Mucosa of rectum (tissue), 2 donors: ENCODE measurements around the gene PLCB2.
A peak's percentile ranks its signal among the peaks of the same experiment; 100 is the strongest.

Source experiments
- H3K27ac ChIP-seq, 2 donors: one replicate each; pipeline ENCODE4 v1.7.0; 2013; ENCODE audit warnings: inconsistent platforms in 2 of 2, low read depth in 2 of 2, low read length in 2 of 2
- H3K27me3 ChIP-seq, 2 donors: one replicate each; pipeline ENCODE4 v1.7.0; 2013; ENCODE audit warnings: low read length in 2 of 2; ENCODE audit not compliant: control insufficient read depth in 2 of 2, insufficient read depth in 2 of 2
- H3K36me3 ChIP-seq, 2 donors: one replicate each; pipeline ENCODE4 v1.7.0; 2013; ENCODE audit warnings: low read length in 2 of 2; ENCODE audit not compliant: control insufficient read depth in 2 of 2, insufficient read depth in 2 of 2
- H3K4me1 ChIP-seq, 2 donors: one replicate each; pipeline ENCODE4 v1.7.0; 2013; ENCODE audit warnings: low read length in 2 of 2, mild to moderate bottlenecking in 1 of 2; ENCODE audit not compliant: control insufficient read depth in 2 of 2, insufficient read depth in 2 of 2
- H3K4me3 ChIP-seq, 2 donors: one replicate each; pipeline ENCODE4 v1.7.0; 2013; ENCODE audit warnings: low read length in 2 of 2
- H3K9ac ChIP-seq, 2 donors: one replicate each; pipeline ENCODE4 v1.7.0; 2013; ENCODE audit warnings: low read length in 2 of 2, low read depth in 1 of 2, mild to moderate bottlenecking in 1 of 2
- H3K9me3 ChIP-seq, 2 donors: one replicate each; pipeline ENCODE4 v1.7.0; 2013; ENCODE audit warnings: low read length in 2 of 2; ENCODE audit not compliant: control insufficient read depth in 2 of 2
- donor health status: healthy.
- donor health status: Normal muscosa, but diverticular disease.

The PLCB2 gene

GRCh38 chr15:40286794-40287193 is 20.9 kb downstream of the PLCB2 start:
- H3K36me3 ChIP-seq = no peaks in the 10 kb centered on the region
- peaks cover 10 to 18% of the 10 kb centered on the region in 2 donors for H3K27me3 ChIP-seq
- no peaks in the 10 kb centered on the region for H3K9me3 ChIP-seq
- no peak overlapping the region for H3K27ac ChIP-seq
- no peak overlapping the region for H3K9ac ChIP-seq
- peaks cover 29 to 43% of the 10 kb centered on the region in 2 donors for H3K4me1 ChIP-seq
- H3K4me3 ChIP-seq = no peak overlapping the region

- no peaks in the 10 kb centered on the region for H3K9me3 ChIP-seq
- no peaks in the 10 kb centered on the region for H3K36me3 ChIP-seq
- H3K4me1 ChIP-seq = peaks cover 34 to 42% of the 10 kb centered on the region in 2 donors
- H3K9ac ChIP-seq = no peak overlapping the region
- H3K27ac ChIP-seq = no peak overlapping the region
- H3K4me3 ChIP-seq = no peak overlapping the region
- peaks cover 12 to 24% of the 10 kb centered on the region in 2 donors for H3K27me3 ChIP-seq
Observed at GRCh38 chr15:40286061-40286532, 21.6 kb downstream of the PLCB2 start.

- Histone ChIP-seq H3K9ac (no peak overlapping the region), H3K27me3 (peaks cover 18 to 28% of the 10 kb centered on the region in 2 donors), H3K4me3 (no peak overlapping the region), H3K36me3 (no peaks in the 10 kb centered on the region), H3K9me3 (no peaks in the 10 kb centered on the region), H3K27ac (no peak overlapping the region), H3K4me1 (peaks cover 34 to 41% of the 10 kb centered on the region in 2 donors)
Observed at GRCh38 chr15:40285554-40286011, 22.2 kb downstream of the PLCB2 start.

- no peaks in the 10 kb centered on the region for H3K36me3 ChIP-seq
- H3K27me3 ChIP-seq = peaks cover 22 to 32% of the 10 kb centered on the region in 2 donors
- no peak overlapping the region for H3K4me3 ChIP-seq
- H3K27ac ChIP-seq = no peak overlapping the region
- no peak overlapping the region for H3K9ac ChIP-seq
- no peaks in the 10 kb centered on the region for H3K9me3 ChIP-seq
- peaks cover 32 to 37% of the 10 kb centered on the region in 2 donors for H3K4me1 ChIP-seq
Observed at GRCh38 chr15:40285151-40285550, 22.6 kb downstream of the PLCB2 start.

GRCh38 chr15:40283615-40284300 is 24.0 kb downstream of the PLCB2 start:
- Histone ChIP-seq H3K4me3 (no peak overlapping the region), H3K4me1 (peaks cover 26 to 27% of the 10 kb centered on the region in 2 donors), H3K9me3 (no peaks in the 10 kb centered on the region), H3K36me3 (no peaks in the 10 kb centered on the region), H3K9ac (no peak overlapping the region), H3K27me3 (peaks cover 28 to 45% of the 10 kb centered on the region in 2 donors), H3K27ac (no peak overlapping the region)

- Histone ChIP-seq H3K9ac (peak within 1 kb of the TSS in 1 of 2 donors; percentile 43), H3K27ac (no peak within 1 kb of the TSS), H3K4me3 (peak within 1 kb of the TSS; percentile 57 to 68), H3K36me3 (no peaks in the 10 kb centered on the region), H3K27me3 (peaks cover 30 to 45% of the 10 kb centered on the region in 2 donors), H3K9me3 (no peaks in the 10 kb centered on the region), H3K4me1 (peaks cover 22% of the 10 kb centered on the region in 2 donors)
Observed at GRCh38 chr15:40282869-40283614, 24.7 kb downstream of the PLCB2 start, which contains the start of gene ANKRD63. TSS of gene ANKRD63 (minus strand) at chr15:40283064. CDS start at chr15:40282586, 478 bp downstream.

- Histone ChIP-seq H3K27me3 (peaks cover 30 to 47% of the 10 kb centered on the region in 2 donors), H3K9me3 (no peaks in the 10 kb centered on the region), H3K4me3 (peak overlapping the region; percentile 57 to 68), H3K36me3 (no peaks in the 10 kb centered on the region), H3K4me1 (peaks cover 20 to 21% of the 10 kb centered on the region in 2 donors), H3K27ac (no peak overlapping the region), H3K9ac (peak overlapping the region in 1 of 2 donors; percentile 43)
Observed at GRCh38 chr15:40282147-40282868, 25.4 kb downstream of the PLCB2 start.

- Histone ChIP-seq H3K27me3 (peaks cover 30 to 47% of the 10 kb centered on the region in 2 donors), H3K4me1 (peaks cover 20 to 21% of the 10 kb centered on the region in 2 donors)
Observed at GRCh38 chr15:40281801-40282146, 26.0 kb downstream of the PLCB2 start.

GRCh38 chr15:40281057-40281800 is 26.5 kb downstream of the PLCB2 start:
- H3K4me1 ChIP-seq = peaks cover 20 to 21% of the 10 kb centered on the region in 2 donors

More at GRCh38 chr15:40281801-40282146, 26.0 kb downstream of the PLCB2 start:
- no peak overlapping the region for H3K27ac ChIP-seq
- H3K9me3 ChIP-seq = no peaks in the 10 kb centered on the region
- H3K36me3 ChIP-seq = no peaks in the 10 kb centered on the region
- peak overlapping the region; percentile 57 to 68 for H3K4me3 ChIP-seq
- H3K9ac ChIP-seq = peak overlapping the region in 1 of 2 donors; percentile 43

More at GRCh38 chr15:40281057-40281800, 26.5 kb downstream of the PLCB2 start:
- Histone ChIP-seq H3K36me3 (no peaks in the 10 kb centered on the region), H3K27ac (no peak overlapping the region), H3K4me3 (peak overlapping the region in 1 of 2 donors; percentile 68), H3K9ac (no peak overlapping the region), H3K9me3 (no peaks in the 10 kb centered on the region), H3K27me3 (peaks cover 30 to 47% of the 10 kb centered on the region in 2 donors)
